ENCODE data around the gene NFATC4.

The NFATC4 gene

DNA sequence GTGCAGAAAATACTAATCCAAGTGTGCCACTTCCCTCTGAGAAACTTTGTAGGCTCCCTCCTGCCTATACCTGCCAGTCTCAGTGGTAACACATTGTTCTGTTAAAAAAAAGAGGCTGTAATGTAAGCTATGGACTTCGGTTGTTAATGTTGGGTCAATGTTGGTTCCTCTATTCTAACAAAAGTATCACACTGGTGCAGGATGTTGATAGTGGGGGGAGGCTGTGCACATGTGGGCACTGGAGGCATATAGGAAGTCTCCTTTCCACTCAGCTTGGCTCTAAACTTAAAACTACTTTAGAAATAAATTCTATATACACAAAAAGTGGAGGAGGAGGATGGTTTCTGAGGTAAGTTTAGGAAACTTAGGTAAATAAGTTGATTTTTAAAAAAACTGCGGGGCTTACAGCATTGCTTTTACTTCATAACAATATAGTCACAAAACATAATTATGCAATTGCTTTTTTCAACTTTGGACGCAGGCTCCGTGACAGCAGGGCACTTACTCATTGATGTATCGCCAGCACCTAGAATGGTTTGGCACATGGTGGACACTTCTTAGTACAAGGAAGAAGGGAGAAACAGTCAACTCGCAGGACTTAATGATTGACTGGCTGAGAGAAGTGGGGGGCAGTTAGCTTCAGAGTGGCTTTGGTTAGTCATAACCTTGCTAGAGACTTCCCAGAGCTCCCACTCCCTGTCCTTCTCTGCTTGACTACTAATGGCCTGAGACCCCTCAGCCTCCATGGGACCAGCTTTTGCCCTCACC lies 22.9 kb downstream of the NFATC4 start:
- DNase-seq: no peak

- peak in 1 of 2 experiments; percentile 58 for DNase-seq
Observed at GRCh38 chr14:24392325-24393091, 24.5 kb downstream of the NFATC4 start.

GRCh38 chr14:24394275-24394674 lies 26.3 kb downstream of the NFATC4 start:
- DNase-seq: peak in 1 of 2 experiments; percentile 49

GRCh38 chr14:24395609-24396582 lies 27.9 kb downstream of the NFATC4 start:
- no peak for DNase-seq

DNA sequence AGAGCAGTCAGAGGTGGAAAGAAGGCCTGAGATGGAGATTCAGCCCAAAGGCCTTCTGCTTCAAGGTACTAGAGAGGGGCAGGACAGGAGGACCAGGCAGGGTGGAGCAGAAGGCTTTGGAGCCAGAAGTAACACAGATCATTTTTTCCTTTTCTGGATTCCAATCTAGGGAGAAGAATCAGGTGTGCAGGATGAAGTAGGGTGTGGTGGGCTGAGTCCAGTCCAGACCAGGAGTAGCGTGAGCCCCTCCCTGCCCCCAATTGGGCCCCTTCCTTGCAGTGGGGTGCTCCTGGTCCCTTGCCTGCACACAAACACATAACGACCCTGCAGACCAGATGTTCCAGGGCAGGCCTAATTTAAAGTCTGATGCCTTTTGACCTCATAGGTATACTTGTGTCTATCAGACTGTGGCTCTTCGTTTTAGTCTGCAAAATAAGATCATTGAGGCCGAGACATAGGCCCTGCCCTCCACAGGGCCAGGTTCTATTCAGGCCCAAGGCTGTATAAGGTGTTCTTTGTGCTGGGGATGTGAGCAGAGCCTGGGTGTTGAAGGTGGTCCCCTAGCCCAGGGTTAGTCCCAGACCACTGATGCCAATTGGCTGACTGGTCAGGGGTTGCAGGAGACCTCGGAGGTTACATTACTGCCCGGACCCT lies 29.8 kb downstream of the NFATC4 start:
- no peak for DNase-seq

GRCh38 chr14:24398293-24398652 lies 30.3 kb downstream of the NFATC4 start:
- peak in 1 of 2 experiments; percentile 49 for DNase-seq

GRCh38 chr14:24398653-24399446 lies 30.9 kb downstream of the NFATC4 start, which contains the start of gene NYNRIN:
Gene NYNRIN (plus strand): TSS chr14:24399003. CDS start chr14:24399247, 244 bp downstream.
- DNase-seq: peak; percentile 56 to 62

GRCh38 chr14:24399447-24399822 lies 31.5 kb downstream of the NFATC4 start:
- DNase-seq: peak in 1 of 2 experiments; percentile 31

DNA sequence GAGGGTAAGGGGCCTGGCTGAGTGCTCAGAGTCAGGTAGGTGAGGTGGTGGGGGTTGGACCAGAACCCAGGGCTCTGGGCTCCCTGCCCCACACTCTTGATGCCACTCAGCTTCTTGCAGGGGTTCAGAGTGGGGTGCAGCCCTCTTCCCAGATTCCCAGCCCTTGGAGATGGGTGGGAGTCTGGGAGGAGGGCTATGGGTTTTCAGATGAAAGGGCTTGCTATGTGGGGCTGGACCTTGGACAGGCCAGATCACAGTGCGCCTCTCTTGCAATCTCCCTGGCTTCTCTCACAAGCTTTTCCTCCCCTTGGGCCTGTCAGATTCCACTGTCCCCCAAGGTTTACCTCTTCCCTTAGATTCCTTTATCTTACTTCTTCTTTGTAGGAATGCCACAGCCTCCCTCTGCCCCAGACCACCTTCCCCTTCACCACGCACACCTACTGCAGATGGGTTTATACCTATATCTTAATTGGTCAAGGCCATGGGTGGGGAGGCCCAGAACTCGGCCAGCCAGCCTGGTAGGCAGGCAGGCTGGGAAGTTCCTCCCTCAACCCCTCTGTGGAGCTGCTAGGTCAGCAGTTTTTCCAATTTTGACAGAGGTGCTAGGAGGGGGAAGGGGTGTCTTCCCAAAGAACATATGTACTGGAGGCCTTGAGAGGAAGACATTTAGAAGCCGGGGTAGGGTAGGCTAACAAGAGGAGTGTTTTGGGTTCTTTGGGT lies 32.2 kb downstream of the NFATC4 start:
- no peak for DNase-seq

GRCh38 chr14:24401810-24402702 lies 34.1 kb downstream of the NFATC4 start:
- DNase-seq: no peak

- no peak for DNase-seq
Observed at GRCh38 chr14:24403294-24403998, 35.5 kb downstream of the NFATC4 start.

DNA sequence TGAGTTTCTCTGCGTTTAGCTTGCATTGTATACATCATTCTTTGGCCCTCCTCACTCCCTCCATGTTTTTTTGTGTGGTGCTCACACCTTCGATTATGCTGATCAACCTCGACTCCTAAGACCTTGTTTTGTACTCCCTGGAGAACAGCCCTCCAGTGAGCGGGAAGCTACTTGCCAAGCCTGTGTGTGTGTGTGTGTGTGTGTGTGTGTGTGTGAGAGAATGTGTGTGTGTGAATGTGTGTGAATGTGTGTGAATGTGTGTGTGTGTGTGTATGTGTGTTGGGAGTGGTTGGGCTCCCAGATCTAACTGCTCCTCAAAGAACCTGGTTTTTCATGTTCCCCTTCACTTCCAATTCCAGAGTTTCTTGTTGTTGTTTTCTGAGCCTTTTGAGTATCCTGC lies 36.8 kb downstream of the NFATC4 start:
- no peak for DNase-seq

- no peak for DNase-seq
Observed at GRCh38 chr14:24406416-24406815, 38.4 kb downstream of the NFATC4 start.

DNA sequence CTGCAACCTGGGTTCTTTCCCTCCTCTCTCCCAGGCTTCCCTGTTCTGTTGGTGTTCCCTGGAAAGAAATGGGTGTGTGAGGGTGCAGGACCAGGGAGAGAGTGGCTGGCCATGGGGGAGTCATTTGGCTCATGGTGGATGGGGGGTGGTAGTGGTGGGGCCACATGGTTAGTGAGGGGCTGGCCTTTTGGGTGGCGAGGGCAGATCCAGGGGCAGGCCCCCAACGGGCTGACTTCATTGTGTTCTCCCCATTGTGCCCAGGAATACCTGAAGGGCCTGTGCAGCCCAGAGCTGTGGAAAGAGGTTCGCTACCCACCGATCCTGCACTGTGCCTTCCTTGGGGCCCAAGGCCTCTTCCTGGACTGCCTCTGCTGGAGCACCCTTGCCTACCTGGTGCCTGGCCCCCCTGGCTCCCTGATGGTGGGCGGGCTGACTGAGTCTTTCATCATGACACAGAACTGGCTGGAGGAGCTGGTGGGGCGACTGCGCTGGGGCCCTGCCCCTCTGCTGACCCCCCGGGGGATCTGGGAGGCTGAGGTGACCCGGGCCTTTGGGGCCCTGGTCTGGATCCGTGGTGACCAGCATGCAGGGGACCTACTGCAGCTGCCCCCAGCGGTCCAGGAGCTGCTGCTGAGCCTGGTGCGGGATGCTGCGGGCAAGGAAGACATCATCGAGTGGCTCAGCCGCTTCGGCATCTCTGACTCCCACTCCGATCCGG lies 39.8 kb downstream of the NFATC4 start:
- DNase-seq: no peak

GRCh38 chr14:24408764-24409163 lies 40.8 kb downstream of the NFATC4 start:
- DNase-seq: peak; percentile 97 to 98

DNA sequence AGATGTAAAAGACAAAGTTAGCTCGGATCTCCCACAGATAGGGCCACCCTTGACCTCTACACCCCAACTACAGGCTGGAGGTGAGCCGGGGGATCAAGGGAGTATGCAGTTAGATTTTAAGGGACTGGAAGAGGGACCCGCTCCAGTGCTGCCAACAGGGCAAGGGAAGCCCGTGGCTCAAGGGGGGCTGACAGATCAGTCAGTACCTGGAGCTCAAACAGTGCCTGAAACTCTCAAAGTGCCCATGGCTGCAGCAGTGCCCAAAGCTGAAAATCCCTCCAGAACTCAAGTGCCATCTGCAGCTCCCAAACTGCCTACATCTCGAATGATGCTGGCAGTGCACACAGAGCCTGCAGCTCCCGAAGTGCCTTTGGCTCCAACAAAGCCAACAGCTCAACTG lies 41.2 kb downstream of the NFATC4 start:
- DNase-seq: peak; percentile 65 to 91

DNA sequence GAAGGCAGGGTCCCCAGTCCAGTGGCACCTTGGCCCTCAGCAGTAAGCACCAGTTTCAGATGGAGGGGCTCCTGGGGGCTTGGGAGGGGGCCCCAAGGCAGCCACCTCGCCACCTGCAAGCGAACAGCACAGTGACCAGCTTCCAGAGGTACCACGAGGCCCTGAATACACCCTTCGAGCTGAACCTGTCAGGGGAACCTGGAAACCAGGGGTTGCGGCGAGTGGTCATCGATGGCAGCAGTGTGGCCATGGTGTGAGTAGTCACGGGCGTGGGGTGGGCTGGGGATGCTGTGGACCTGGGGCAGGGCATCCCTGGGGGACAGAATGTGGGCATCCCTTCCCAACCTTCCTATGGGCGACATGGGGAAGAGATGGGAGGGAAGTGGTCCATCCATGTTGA lies 42.0 kb downstream of the NFATC4 start:
- no peak for DNase-seq
